OCI-LY3 (cell line): ENCODE measurements around the gene CD24.

Experiments
- H2AFZ ChIP-seq: fragments of 200-600, 300-600 bp; shearing (Covaris generic); 2 replicates; pipeline ENCODE4 v1.6.0; 2014; ENCODE audit warnings: antibody characterized with exemption, low read depth, low read length
- H3K27ac ChIP-seq: fragments of 200-600, 300-600 bp; sonication (generic); 2 replicates; pipeline ENCODE4 v1.5.1; 2014; ENCODE audit warnings: mild to moderate bottlenecking, low read length, moderate library complexity, mixed read lengths
- H3K27me3 ChIP-seq: fragments of 200-600, 300-600 bp; sonication (generic); 2 replicates; pipeline ENCODE4 v1.6.1; 2014; ENCODE audit warnings: low read depth, low read length, mixed read lengths
- H3K36me3 ChIP-seq: fragments of 200-600, 300-600 bp; sonication (generic); replicated peaks from 2 replicates; pipeline ENCODE3; 2014; ENCODE audit warnings: low read depth, low read length, mixed read lengths
- H3K4me1 ChIP-seq: fragments of 300-600, 200-600 bp; sonication (generic); 2 replicates; pipeline ENCODE4 v1.6.1; 2014; ENCODE audit warnings: low read length, mixed read lengths
- H3K4me2 ChIP-seq: fragments of 200-600, 300-600 bp; sonication (generic); 2 replicates; pipeline ENCODE4 v1.6.1; 2014; ENCODE audit warnings: low read length, mixed read lengths
- H3K4me3 ChIP-seq: fragments of 300-600, 200-600 bp; sonication (generic); 2 replicates; pipeline ENCODE4 v1.5.1; 2014; ENCODE audit warnings: antibody characterized with exemption, mild to moderate bottlenecking, low read length, moderate library complexity
- H3K79me2 ChIP-seq: fragments of 300-600, 200-600 bp; shearing (Covaris generic); 2 replicates; pipeline ENCODE4 v1.6.1; 2014; ENCODE audit warnings: mild to moderate bottlenecking, low read length, mixed read lengths
- H3K9ac ChIP-seq: fragments of 300-600, 200-600 bp; shearing (Covaris generic); 2 replicates; pipeline ENCODE4 v1.6.0; 2014; ENCODE audit warnings: mild to moderate bottlenecking, low read length, moderate library complexity
- H3K9me3 ChIP-seq: fragments of 200-600, 300-600 bp; shearing (Covaris generic); 2 replicates; pipeline ENCODE4 v1.6.1; 2014; ENCODE audit warnings: low read length, mixed read lengths; ENCODE audit not compliant: insufficient read depth
- H4K20me1 ChIP-seq: fragments of 200-600, 300-600 bp; sonication (generic); 2 replicates; pipeline ENCODE4 v1.6.1; 2016; ENCODE audit warnings: low read length, mixed read lengths; ENCODE audit not compliant: insufficient read depth
- CTCF ChIP-seq: fragments of 200-600, 300-600 bp; sonication (generic); IDR thresholded peaks from 2 replicates; pipeline ENCODE4 v1.5.1; 2014; ENCODE audit warnings: antibody characterized with exemption, low read length, low read depth
- EZH2phosphoT487 ChIP-seq: fragments of 200-600 bp; shearing (Covaris generic); IDR thresholded peaks from 2 replicates; pipeline ENCODE4 v1.6.1; 2018; ENCODE audit warnings: antibody characterized with exemption, mixed run types, low read depth

CD24 gene

GRCh38 chr6:106988664-106989063 is 14.1 kb upstream of the CD24 start:
- Histone ChIP-seq H3K36me3 (no peaks in the 10 kb centered on the region), H3K79me2 (no peaks in the 10 kb centered on the region), H3K9me3 (no peaks in the 10 kb centered on the region), H3K9ac (no peak overlapping the region), H3K27me3 (no peaks in the 10 kb centered on the region), H3K27ac (no peak overlapping the region), H2AFZ (no peak overlapping the region), H3K4me2 (no peak overlapping the region), H3K4me3 (no peak overlapping the region), H3K4me1 (no peaks in the 10 kb centered on the region), H4K20me1 (no peaks in the 10 kb centered on the region)
- TF ChIP-seq CTCF = no peak
- TF ChIP-seq EZH2phosphoT487 = no peak

GRCh38 chr6:106981926-106982325 is 7.4 kb upstream of the CD24 start:
- Histone ChIP-seq H3K4me3 (no peak overlapping the region), H3K79me2 (no peaks in the 10 kb centered on the region), H3K4me1 (peaks cover 4% of the 10 kb centered on the region), H3K4me2 (no peak overlapping the region), H2AFZ (no peak overlapping the region), H3K9me3 (no peaks in the 10 kb centered on the region), H4K20me1 (no peaks in the 10 kb centered on the region), H3K27ac (no peak overlapping the region), H3K9ac (no peak overlapping the region), H3K27me3 (no peaks in the 10 kb centered on the region; the same call in 1 of the 2 replicates), H3K36me3 (no peaks in the 10 kb centered on the region)
- TF ChIP-seq EZH2phosphoT487 = no peak
- TF ChIP-seq CTCF = no peak

GRCh38 chr6:106980926-106981325 is 6.4 kb upstream of the CD24 start:
- peaks cover 14% of the 10 kb centered on the region for H3K4me1 ChIP-seq
- no peak overlapping the region for H3K9ac ChIP-seq
- TF ChIP-seq CTCF (no peak), EZH2phosphoT487 (no peak)
- H3K79me2 ChIP-seq = no peaks in the 10 kb centered on the region
- no peak overlapping the region for H3K27ac ChIP-seq
- H3K36me3 ChIP-seq = no peaks in the 10 kb centered on the region
- no peaks in the 10 kb centered on the region for H3K9me3 ChIP-seq
- no peaks in the 10 kb centered on the region; the same call in 1 of the 2 replicates for H3K27me3 ChIP-seq
- no peaks in the 10 kb centered on the region for H4K20me1 ChIP-seq
- H3K4me3 ChIP-seq = no peak overlapping the region
- no peak overlapping the region for H3K4me2 ChIP-seq
- no peak overlapping the region for H2AFZ ChIP-seq

GRCh38 chr6:106979435-106979884 is 4.9 kb upstream of the CD24 start:
- H3K36me3 ChIP-seq = no peaks in the 10 kb centered on the region
- no peak overlapping the region for H3K9ac ChIP-seq
- no peak overlapping the region for H3K27ac ChIP-seq
- no peaks in the 10 kb centered on the region for H4K20me1 ChIP-seq
- H3K4me1 ChIP-seq = peaks cover 16% of the 10 kb centered on the region
- H3K79me2 ChIP-seq = peaks cover under 1% of the 10 kb centered on the region; the same call in 1 of the 2 replicates
- H2AFZ ChIP-seq = peak overlapping the region; percentile 81
- peak overlapping the region; percentile 73 for H3K4me2 ChIP-seq
- no peaks in the 10 kb centered on the region; the same call in 1 of the 2 replicates for H3K27me3 ChIP-seq
- H3K4me3 ChIP-seq = peak overlapping the region; percentile 48; the same call in 1 of the 2 replicates
- H3K9me3 ChIP-seq = no peaks in the 10 kb centered on the region
- peak; percentile 84 for TF ChIP-seq CTCF
- TF ChIP-seq EZH2phosphoT487 = no peak
